HEK293T (cell line): ENCODE data around the gene ASXL1.

Experiments
- BHLHE40 ChIP-seq: fragments of 450-650 bp; IDR thresholded peaks from 2 replicates; pipeline ENCODE4 v1.6.1; 2016; ENCODE audit warnings: mild to moderate bottlenecking, moderate library complexity, borderline replicate concordance
- ELF4 ChIP-seq: fragments of 450-650 bp; IDR thresholded peaks from 2 replicates; pipeline ENCODE4 v1.6.1; 2017; ENCODE audit warnings: antibody characterized with exemption
- FOXK2 ChIP-seq: fragments of 450-650 bp; IDR thresholded peaks from 2 replicates; pipeline ENCODE4 v1.6.1; 2016; ENCODE audit warnings: mild to moderate bottlenecking
- FOXM1 ChIP-seq: fragments of 450-650 bp; IDR thresholded peaks from 2 replicates; pipeline ENCODE4 v1.6.1; 2017; ENCODE audit warnings: mild to moderate bottlenecking, borderline replicate concordance
- HDGF ChIP-seq: fragments of 450-650 bp; IDR thresholded peaks from 2 replicates; pipeline ENCODE4 v1.6.1; 2017; ENCODE audit warnings: antibody characterized with exemption, borderline replicate concordance
- L3MBTL2 ChIP-seq: fragments of 450-650 bp; conservative IDR thresholded peaks from 2 replicates; pipeline ENCODE4 v1.6.1; 2016; ENCODE audit warnings: mild to moderate bottlenecking
- LEF1 ChIP-seq: fragments of 450-650 bp; IDR thresholded peaks from 2 replicates; pipeline ENCODE4 v1.6.1; 2017; ENCODE audit warnings: mild to moderate bottlenecking, borderline replicate concordance
- NFRKB ChIP-seq: fragments of 450-650 bp; IDR thresholded peaks from 2 replicates; pipeline ENCODE4 v1.6.1; 2016; ENCODE audit warnings: mild to moderate bottlenecking, moderate library complexity
- SP1 ChIP-seq: fragments of 450-650 bp; IDR thresholded peaks from 2 replicates; pipeline ENCODE4 v1.6.1; 2017
- ZNF384 ChIP-seq: fragments of 450-650 bp; IDR thresholded peaks from 2 replicates; pipeline ENCODE4 v1.6.1; 2016
- TF ChIP-seq, protein P1 (sequence below): fragments of 450-650 bp; IDR thresholded peaks from 2 replicates; pipeline ENCODE4 v1.6.1; 2016

DNA sequence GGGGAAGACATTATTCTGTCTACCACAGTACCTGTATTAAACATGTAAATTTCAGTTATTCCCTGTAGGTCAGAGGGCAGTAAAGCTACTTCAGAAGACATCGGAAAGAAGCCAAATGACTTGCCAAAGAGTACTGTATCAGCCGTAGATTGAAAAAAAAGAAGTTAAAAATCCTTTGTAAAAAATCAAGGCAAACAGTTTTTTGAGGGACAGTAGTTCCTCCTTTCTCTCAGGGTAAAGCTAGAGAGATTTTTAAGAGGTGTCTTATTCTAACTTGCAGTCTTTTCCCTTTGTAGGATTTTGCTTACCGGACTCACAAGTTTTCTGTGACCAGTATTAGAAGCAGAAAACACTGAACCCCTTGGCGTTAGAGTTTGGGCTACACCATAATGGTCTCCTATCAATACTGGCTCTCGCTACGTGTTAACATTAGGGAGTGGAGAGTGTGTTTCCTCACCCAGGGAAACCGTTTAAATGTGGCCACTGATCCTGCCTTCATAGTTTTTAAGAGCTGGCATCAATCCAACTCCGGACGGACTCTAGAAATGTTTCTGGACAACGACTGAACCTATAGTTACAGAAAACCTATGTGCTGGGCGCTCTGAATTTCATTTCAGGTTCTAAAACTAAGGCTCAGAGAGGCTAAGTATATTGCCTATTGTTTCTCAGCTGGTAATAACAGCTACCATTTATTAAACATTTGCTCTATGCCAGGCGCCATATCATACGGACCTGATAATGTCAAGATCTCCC lies 1.3 kb upstream of the ASXL1 start:
- TF ChIP-seq LEF1 (no peak), ELF4 (no peak), NFRKB (no peak), BHLHE40 (no peak), FOXM1 (no peak), SP1 (no peak), HDGF (no peak), L3MBTL2 (no peak), ZNF384 (no peak), FOXK2 (no peak)
- TF ChIP-seq, protein P1, sequence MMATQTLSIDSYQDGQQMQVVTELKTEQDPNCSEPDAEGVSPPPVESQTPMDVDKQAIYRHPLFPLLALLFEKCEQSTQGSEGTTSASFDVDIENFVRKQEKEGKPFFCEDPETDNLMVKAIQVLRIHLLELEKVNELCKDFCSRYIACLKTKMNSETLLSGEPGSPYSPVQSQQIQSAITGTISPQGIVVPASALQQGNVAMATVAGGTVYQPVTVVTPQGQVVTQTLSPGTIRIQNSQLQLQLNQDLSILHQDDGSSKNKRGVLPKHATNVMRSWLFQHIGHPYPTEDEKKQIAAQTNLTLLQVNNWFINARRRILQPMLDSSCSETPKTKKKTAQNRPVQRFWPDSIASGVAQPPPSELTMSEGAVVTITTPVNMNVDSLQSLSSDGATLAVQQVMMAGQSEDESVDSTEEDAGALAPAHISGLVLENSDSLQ: no peak
